ENCODE measurements around the gene COL9A3.

COL9A3 gene

DNA sequence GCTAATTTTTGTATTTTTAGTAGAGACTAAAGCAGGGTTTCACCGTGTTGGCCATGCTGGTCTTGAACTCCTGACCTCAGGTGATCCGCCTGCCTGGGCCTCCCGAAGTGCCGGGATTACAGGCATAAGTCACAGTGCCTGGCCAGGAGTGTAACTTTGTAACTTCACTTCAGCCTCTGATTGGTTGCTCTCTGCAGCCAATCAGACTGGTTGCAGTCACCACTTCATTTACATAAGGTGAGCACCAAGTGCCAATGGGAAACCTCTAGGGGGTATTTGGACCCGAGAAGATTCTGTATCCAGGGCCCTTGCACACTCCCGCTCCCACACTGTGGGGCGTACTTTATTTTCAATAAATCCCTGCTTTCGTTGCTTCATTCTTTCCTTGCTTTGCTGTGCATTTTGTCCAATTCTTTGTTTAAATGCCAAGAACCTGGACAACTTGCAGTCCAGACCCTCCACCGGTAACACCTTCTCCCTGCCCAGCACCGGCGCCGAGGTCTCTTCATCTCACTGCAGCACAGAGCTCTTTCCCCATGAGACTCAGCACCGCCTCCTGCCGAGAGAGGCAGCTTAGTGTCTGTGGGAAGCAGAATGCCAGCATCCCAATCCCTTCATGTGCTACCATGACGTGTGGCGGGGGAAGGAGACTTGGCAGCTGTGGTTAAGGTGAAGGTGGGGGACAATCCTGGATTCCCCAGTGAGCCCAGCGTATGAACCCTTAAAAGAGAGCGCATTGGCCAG, 34.5 kb upstream of the COL9A3 start:
- peaks cover 13% of the 10 kb centered on the region for H3K27me3 ChIP-seq (ENCODE audit: control insufficient read depth, insufficient read depth, low read length)
- H3K4me1 ChIP-seq (ENCODE audit: control insufficient read depth, insufficient read depth, low read length): no peaks in the 10 kb centered on the region
- no peaks in the 10 kb centered on the region for H3K36me3 ChIP-seq (ENCODE audit: control insufficient read depth, insufficient read depth, low read length)

DNA sequence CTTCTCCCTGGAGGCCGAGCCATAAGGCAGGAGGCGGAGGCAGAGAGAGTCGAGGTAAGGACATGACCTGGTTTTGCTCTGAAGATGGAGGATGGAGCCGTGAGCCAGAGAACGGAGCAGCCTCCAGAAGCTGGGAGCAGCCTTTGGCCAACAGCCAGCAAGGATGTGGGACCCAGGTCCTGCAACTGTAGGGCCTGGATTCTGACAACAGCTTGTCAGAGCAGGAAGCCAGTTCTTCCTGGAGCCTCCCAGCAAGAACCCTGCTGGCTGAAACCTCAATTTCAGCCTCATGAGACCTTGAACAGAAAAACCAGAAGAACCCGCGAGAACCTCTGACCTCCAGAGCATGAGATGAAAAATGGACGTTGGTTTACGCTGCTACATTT, 34.0 kb upstream of the COL9A3 start:
- H3K4me3 ChIP-seq (ENCODE audit: low read length): no peak overlapping the region
- H3K27me3 ChIP-seq (ENCODE audit: control insufficient read depth, insufficient read depth, low read length): peaks cover 13% of the 10 kb centered on the region
- H3K4me1 ChIP-seq (ENCODE audit: control insufficient read depth, insufficient read depth, low read length): no peaks in the 10 kb centered on the region
- no peaks in the 10 kb centered on the region for H3K9me3 ChIP-seq (ENCODE audit: control insufficient read depth, low read length)
- H3K36me3 ChIP-seq (ENCODE audit: control insufficient read depth, insufficient read depth, low read length): no peaks in the 10 kb centered on the region
- no peak overlapping the region for H3K9ac ChIP-seq (ENCODE audit: low read length)

More for the DNA sequence above, 34.5 kb upstream of the COL9A3 start:
- Histone ChIP-seq H3K9ac (ENCODE audit: low read length) (no peak overlapping the region), H3K9me3 (ENCODE audit: control insufficient read depth, low read length) (no peaks in the 10 kb centered on the region), H3K4me3 (ENCODE audit: low read length) (no peak overlapping the region)

- Histone ChIP-seq H3K4me3 (ENCODE audit: low read length) (no peak overlapping the region), H3K36me3 (ENCODE audit: control insufficient read depth, insufficient read depth, low read length) (no peaks in the 10 kb centered on the region), H3K9ac (ENCODE audit: low read length) (no peak overlapping the region), H3K4me1 (ENCODE audit: control insufficient read depth, insufficient read depth, low read length) (no peaks in the 10 kb centered on the region), H3K27me3 (ENCODE audit: control insufficient read depth, insufficient read depth, low read length) (peaks cover 15% of the 10 kb centered on the region), H3K9me3 (ENCODE audit: control insufficient read depth, low read length) (no peaks in the 10 kb centered on the region)
Observed at GRCh38 chr20:62784497-62784896, 32.4 kb upstream of the COL9A3 start.

DNA sequence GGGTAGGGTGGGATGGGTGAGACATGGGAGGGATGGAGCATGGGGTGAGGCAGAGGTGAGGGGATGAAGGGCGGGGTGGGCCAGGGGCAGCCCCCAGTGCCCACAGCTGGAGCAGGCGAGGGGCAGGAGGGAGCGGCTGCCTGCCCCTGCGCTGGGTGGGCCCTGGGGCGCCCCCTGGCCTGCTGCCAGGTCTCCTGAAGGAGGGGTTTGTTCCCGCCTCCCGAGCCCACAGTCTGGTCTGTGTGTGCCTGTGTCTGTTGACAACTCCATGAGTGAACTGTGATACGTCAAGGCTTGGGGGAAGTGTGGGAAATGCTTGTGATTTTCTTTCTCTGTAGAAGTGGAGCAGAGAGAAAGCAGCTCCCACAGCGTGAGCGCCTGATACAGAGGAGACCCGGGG, 31.5 kb upstream of the COL9A3 start:
- no peaks in the 10 kb centered on the region for H3K36me3 ChIP-seq (ENCODE audit: control insufficient read depth, insufficient read depth, low read length)
- no peaks in the 10 kb centered on the region for H3K4me1 ChIP-seq (ENCODE audit: control insufficient read depth, insufficient read depth, low read length)
- peaks cover 14% of the 10 kb centered on the region for H3K27me3 ChIP-seq (ENCODE audit: control insufficient read depth, insufficient read depth, low read length)
- H3K9me3 ChIP-seq (ENCODE audit: control insufficient read depth, low read length): no peaks in the 10 kb centered on the region
- no peak overlapping the region for H3K4me3 ChIP-seq (ENCODE audit: low read length)
- no peak overlapping the region for H3K9ac ChIP-seq (ENCODE audit: low read length)

- no peaks in the 10 kb centered on the region for H3K9me3 ChIP-seq (ENCODE audit: control insufficient read depth, low read length)
- no peak overlapping the region for H3K4me3 ChIP-seq (ENCODE audit: low read length)
- H3K27me3 ChIP-seq (ENCODE audit: control insufficient read depth, insufficient read depth, low read length): peaks cover 12% of the 10 kb centered on the region
Observed at GRCh38 chr20:62786157-62786556, 30.7 kb upstream of the COL9A3 start.

GRCh38 chr20:62787321-62787720, 29.5 kb upstream of the COL9A3 start:
- H3K27me3 ChIP-seq (ENCODE audit: control insufficient read depth, insufficient read depth, low read length): peaks cover 12% of the 10 kb centered on the region
- H3K36me3 ChIP-seq (ENCODE audit: control insufficient read depth, insufficient read depth, low read length): no peaks in the 10 kb centered on the region
- H3K9ac ChIP-seq (ENCODE audit: low read length): no peak overlapping the region
- no peaks in the 10 kb centered on the region for H3K4me1 ChIP-seq (ENCODE audit: control insufficient read depth, insufficient read depth, low read length)
- no peak overlapping the region for H3K4me3 ChIP-seq (ENCODE audit: low read length)
- H3K9me3 ChIP-seq (ENCODE audit: control insufficient read depth, low read length): no peaks in the 10 kb centered on the region

More at GRCh38 chr20:62786157-62786556, 30.7 kb upstream of the COL9A3 start:
- Histone ChIP-seq H3K9ac (ENCODE audit: low read length) (no peak overlapping the region), H3K36me3 (ENCODE audit: control insufficient read depth, insufficient read depth, low read length) (no peaks in the 10 kb centered on the region), H3K4me1 (ENCODE audit: control insufficient read depth, insufficient read depth, low read length) (no peaks in the 10 kb centered on the region)

- peaks cover 12% of the 10 kb centered on the region for H3K27me3 ChIP-seq (ENCODE audit: control insufficient read depth, insufficient read depth, low read length)
- H3K9ac ChIP-seq (ENCODE audit: low read length): no peak overlapping the region
- H3K9me3 ChIP-seq (ENCODE audit: control insufficient read depth, low read length): no peaks in the 10 kb centered on the region
- no peak overlapping the region for H3K4me3 ChIP-seq (ENCODE audit: low read length)
- no peaks in the 10 kb centered on the region for H3K36me3 ChIP-seq (ENCODE audit: control insufficient read depth, insufficient read depth, low read length)
- no peaks in the 10 kb centered on the region for H3K4me1 ChIP-seq (ENCODE audit: control insufficient read depth, insufficient read depth, low read length)
Observed at GRCh38 chr20:62787866-62788265, 29.0 kb upstream of the COL9A3 start.

- Histone ChIP-seq H3K36me3 (ENCODE audit: control insufficient read depth, insufficient read depth, low read length) (no peaks in the 10 kb centered on the region), H3K27me3 (ENCODE audit: control insufficient read depth, insufficient read depth, low read length) (peaks cover 12% of the 10 kb centered on the region), H3K4me3 (ENCODE audit: low read length) (no peak overlapping the region), H3K9ac (ENCODE audit: low read length) (no peak overlapping the region), H3K4me1 (ENCODE audit: control insufficient read depth, insufficient read depth, low read length) (peaks cover 2% of the 10 kb centered on the region), H3K9me3 (ENCODE audit: control insufficient read depth, low read length) (no peaks in the 10 kb centered on the region)
Observed at GRCh38 chr20:62788607-62789006, 28.2 kb upstream of the COL9A3 start.

GRCh38 chr20:62790075-62790474, 26.8 kb upstream of the COL9A3 start:
- H3K9me3 ChIP-seq (ENCODE audit: control insufficient read depth, low read length): no peaks in the 10 kb centered on the region
- H3K4me1 ChIP-seq (ENCODE audit: control insufficient read depth, insufficient read depth, low read length): peaks cover 12% of the 10 kb centered on the region
- no peak overlapping the region for H3K4me3 ChIP-seq (ENCODE audit: low read length)
- H3K36me3 ChIP-seq (ENCODE audit: control insufficient read depth, insufficient read depth, low read length): no peaks in the 10 kb centered on the region
- peaks cover 5% of the 10 kb centered on the region for H3K27me3 ChIP-seq (ENCODE audit: control insufficient read depth, insufficient read depth, low read length)
- H3K9ac ChIP-seq (ENCODE audit: low read length): no peak overlapping the region

DNA sequence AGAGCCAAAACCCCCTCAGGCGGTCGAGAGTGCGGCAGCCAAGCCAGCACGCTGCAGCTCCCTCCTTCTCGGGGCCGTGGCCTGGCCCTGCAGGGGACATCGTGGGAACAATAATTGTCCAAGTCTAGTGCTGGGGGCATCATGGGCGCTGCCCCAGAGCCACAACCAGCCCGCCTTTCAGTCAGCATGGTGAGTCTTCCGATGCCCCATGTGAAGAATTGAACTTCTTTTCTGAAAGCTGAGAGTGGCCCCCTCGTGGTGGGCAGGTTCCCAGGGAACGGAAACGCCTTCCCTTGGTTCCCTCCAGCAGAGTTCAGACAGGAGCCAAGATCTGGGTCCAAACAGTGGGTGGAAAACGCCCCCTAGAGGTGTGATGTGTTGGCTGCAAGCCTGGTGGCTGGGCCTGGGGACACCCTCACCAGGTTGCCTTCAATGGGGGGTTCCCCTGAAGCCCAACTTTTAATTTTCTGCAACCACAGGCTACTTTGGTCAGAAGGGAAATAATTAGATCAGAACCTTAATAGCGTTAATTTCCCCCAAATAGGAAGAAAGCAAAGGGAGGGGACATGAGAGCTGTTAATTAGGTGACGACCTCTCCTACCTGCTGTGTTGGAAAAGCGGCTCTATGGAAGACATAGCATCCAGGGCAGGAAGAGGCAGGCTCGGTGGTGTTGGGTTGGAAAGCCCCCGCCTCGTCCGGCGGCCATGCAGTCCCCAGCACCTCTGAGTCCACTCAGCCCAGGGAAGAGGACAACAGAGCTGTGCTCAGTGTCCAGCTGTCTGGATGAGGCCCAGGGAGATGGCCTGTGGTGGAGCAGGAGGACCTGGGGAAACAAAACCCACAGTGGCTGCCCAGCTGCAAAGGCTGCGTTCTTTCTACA, 25.3 kb upstream of the COL9A3 start:
- no peak overlapping the region for H3K9ac ChIP-seq (ENCODE audit: low read length)
- no peaks in the 10 kb centered on the region for H3K36me3 ChIP-seq (ENCODE audit: control insufficient read depth, insufficient read depth, low read length)
- no peak overlapping the region for H3K4me3 ChIP-seq (ENCODE audit: low read length)
- H3K4me1 ChIP-seq (ENCODE audit: control insufficient read depth, insufficient read depth, low read length): peaks cover 12% of the 10 kb centered on the region
- peaks cover 5% of the 10 kb centered on the region for H3K27me3 ChIP-seq (ENCODE audit: control insufficient read depth, insufficient read depth, low read length)
- no peaks in the 10 kb centered on the region for H3K9me3 ChIP-seq (ENCODE audit: control insufficient read depth, low read length)

DNA sequence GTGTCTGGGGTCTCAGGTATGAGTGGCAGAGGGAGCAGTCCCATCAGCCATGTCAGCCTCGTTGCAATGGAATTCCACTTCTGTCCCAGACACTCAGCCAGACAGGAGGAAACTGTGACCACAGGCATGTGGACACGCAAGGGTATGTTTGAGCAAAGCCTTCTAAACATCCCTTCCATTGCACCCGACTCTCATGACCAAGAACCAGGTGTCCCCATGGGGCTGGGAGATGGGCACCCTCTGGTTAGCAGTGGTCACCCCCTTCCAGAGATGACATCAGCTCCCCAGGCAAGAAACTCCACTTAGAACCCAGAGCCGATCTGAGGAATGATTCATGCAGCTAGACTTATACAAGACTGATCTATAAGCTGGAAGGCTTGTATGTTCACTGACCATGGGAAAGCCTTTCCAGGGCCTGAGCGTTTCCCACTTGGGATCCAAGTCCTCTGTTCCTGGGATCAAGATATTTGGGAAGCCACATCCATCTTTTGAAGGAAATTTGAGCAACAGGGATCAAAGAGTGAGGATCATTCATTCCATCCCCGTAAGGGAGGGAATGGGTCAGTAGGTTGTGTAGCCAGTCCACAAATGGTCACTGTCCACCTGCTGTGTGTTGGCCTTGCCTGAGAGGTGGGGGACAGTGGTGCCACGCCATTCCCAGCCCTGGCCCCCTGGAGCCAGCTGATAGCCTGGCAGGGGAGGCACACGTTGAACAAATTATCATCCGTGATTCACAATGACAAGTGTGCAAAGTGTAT, 24.5 kb upstream of the COL9A3 start:
- no peaks in the 10 kb centered on the region for H3K36me3 ChIP-seq (ENCODE audit: control insufficient read depth, insufficient read depth, low read length)
- peaks cover 5% of the 10 kb centered on the region for H3K27me3 ChIP-seq (ENCODE audit: control insufficient read depth, insufficient read depth, low read length)
- no peak overlapping the region for H3K9ac ChIP-seq (ENCODE audit: low read length)
- no peaks in the 10 kb centered on the region for H3K9me3 ChIP-seq (ENCODE audit: control insufficient read depth, low read length)
- peaks cover 17% of the 10 kb centered on the region for H3K4me1 ChIP-seq (ENCODE audit: control insufficient read depth, insufficient read depth, low read length)
- no peak overlapping the region for H3K4me3 ChIP-seq (ENCODE audit: low read length)

Data from mucosa of stomach (tissue), 1 donor.